Measurements from ENCODE around the gene GPR137B. TPM values are rescaled to one million over a fixed set of nuclear protein-coding genes. Genes with fewer than 3 reads are reported as not detected.
"Not testable (repeated sequence)": the region's sequence is repeated elsewhere in the genome, so short reads cannot be mapped to it uniquely, and the experiment has no call there.

Gene GPR137B
- total RNA-seq (10 to 100 TPM; 18.2 to 37.4 TPM), polyA plus RNA-seq (ENCODE audit: insufficient read length in 6 of 6) (10 to 100 TPM in 5 of 6 donors, 1 to 10 TPM in 1; 9.3 to 15.4 (median 11.7) TPM)
- long read RNA-seq, donor 1, partial matches to known transcripts, result 0 of 2 reads
- long read RNA-seq, donor 1, other reads (novel, unspliced or antisense), result 0 of 2 reads
- long read RNA-seq, donor 2, partial matches to known transcripts, result 5 of 6 reads
- long read RNA-seq, donor 2, other reads (novel, unspliced or antisense), result 0 of 6 reads
- long read RNA-seq, donor 3, partial matches to known transcripts, result 0 of 3 reads
- long read RNA-seq, donor 3, other reads (novel, unspliced or antisense), result 0 of 3 reads
- long read RNA-seq, donor 4, partial matches to known transcripts, result 0 of 5 reads
- long read RNA-seq, donor 4, other reads (novel, unspliced or antisense), result 5 of 5 reads
- long read RNA-seq, donor 5, partial matches to known transcripts, result 0 of 3 reads
- long read RNA-seq, donor 5, other reads (novel, unspliced or antisense), result 0 of 3 reads
- long read RNA-seq, donor 6, result 0 reads
- long read RNA-seq, donor 7, result 0 reads
- long read RNA-seq, donor 8, partial matches to known transcripts, result 0 of 1 reads
- long read RNA-seq, donor 8, other reads (novel, unspliced or antisense), result 0 of 1 reads
- long read RNA-seq, donor 9, result 0 reads
- long read RNA-seq, donor 10, transcript GPR137B-202 (7 exons, 2,042 nt), result major isoform, 12 of 19 reads
- long read RNA-seq, donor 10, partial matches to known transcripts, result 2 of 19 reads
- long read RNA-seq, donor 10, other reads (novel, unspliced or antisense), result 5 of 19 reads
- long read RNA-seq, donor 11, transcript GPR137B-202 (7 exons, 2,042 nt), result major isoform, 13 of 60 reads
- long read RNA-seq, donor 11, partial matches to known transcripts, result 47 of 60 reads
- long read RNA-seq, donor 11, other reads (novel, unspliced or antisense), result 0 of 60 reads
- long read RNA-seq, donor 12, result 0 reads

- H3K4me3 ChIP-seq, result peak within 1 kb of the TSS; percentile 60 to 70
- DNase-seq (peak in 3 of 4 donors; percentile 51 to 71 (median 69)), ATAC-seq (peak; percentile 69)
- TF ChIP-seq CTCF (IDR thresholded peaks at IDR 0.05), result no peak
- H3K27me3 ChIP-seq, result peaks cover 0 to 54% of the 10 kb centered on the region in 2 donors
- intact Hi-C loops (cut with DNase I), result no loop called here
- no peaks in the 10 kb centered on the region for H3K9me3 ChIP-seq
- no peaks in the 10 kb centered on the region for H3K36me3 ChIP-seq
- peaks cover 7 to 38% of the 10 kb centered on the region in 2 donors for H3K4me1 ChIP-seq
- H3K27ac ChIP-seq, result peak within 1 kb of the TSS; percentile 56 to 77
Observed at GRCh38 chr1:236142253-236143103, at the start of gene GPR137B. GPR137B (plus strand) TSS chr1:236142539; CDS start chr1:236142623, 84 bp downstream.

GRCh38 chr1:236092899-236093298, 49.4 kb upstream of the GPR137B start:
- no peak for ATAC-seq

GRCh38 chr1:236095705-236096520, 46.4 kb upstream of the GPR137B start:
- Histone ChIP-seq H3K9me3 (peaks cover 0 to 8% of the 10 kb centered on the region in 2 donors), H3K27ac (no peak overlapping the region), H3K4me1 (no peaks in the 10 kb centered on the region), H3K27me3 (peaks cover 0 to 14% of the 10 kb centered on the region in 2 donors), H3K4me3 (no peak overlapping the region), H3K36me3 (no peaks in the 10 kb centered on the region)
- intact Hi-C loops (cut with DNase I), result no loop called here
- TF ChIP-seq CTCF (IDR thresholded peaks at IDR 0.05), result no peak
- DNase-seq, result no peak
- no peak for ATAC-seq

More at GRCh38 chr1:236092899-236093298, 49.4 kb upstream of the GPR137B start:
- Histone ChIP-seq H3K4me3 (no peak overlapping the region), H3K4me1 (no peaks in the 10 kb centered on the region), H3K27me3 (peaks cover 0 to 6% of the 10 kb centered on the region in 2 donors), H3K9me3 (peaks cover 0 to 8% of the 10 kb centered on the region in 2 donors), H3K27ac (no peak overlapping the region), H3K36me3 (no peaks in the 10 kb centered on the region)
- no peak for TF ChIP-seq CTCF (IDR thresholded peaks at IDR 0.05)
- intact Hi-C loops (cut with DNase I), result no loop called here
- DNase-seq, result no peak

DNA sequence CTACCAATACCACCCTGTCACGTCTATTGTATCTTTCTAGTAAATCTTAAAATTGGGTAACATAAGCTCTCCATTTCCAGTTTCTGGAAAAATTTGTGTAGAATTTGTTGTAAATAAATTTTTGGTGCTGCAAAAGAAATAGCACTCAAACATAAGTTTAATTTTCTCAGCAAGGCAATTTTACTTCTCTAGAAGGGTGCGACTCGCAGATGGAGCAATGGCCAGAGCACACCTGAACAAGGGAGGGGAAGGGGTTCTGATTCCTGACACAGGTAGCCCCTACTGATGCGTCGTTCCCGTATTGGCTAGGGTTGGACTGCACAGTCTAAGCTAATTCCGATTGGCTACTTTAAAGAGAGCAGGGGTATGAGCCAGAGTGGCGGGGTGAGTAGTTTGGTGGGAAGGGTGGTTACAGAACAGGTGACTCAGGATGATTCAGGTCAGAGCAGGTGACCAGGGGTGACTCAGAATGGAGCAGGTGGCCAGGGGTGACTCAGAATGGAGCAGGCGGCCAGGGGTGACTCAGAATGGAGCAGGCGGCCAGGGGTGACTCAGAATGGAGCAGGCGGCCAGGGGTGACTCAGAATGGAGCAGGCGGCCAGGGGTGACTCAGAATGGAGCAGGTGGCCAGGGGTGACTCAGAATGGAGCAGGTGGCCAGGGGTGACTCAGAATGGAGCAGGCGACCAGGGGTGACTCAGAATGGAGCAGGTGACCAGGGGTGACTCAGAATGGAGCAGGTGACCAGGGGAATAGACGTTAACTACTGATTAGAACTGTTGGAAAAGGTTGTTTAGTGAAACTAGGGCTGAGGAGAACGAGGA, 45.5 kb upstream of the GPR137B start:
- H3K4me1 ChIP-seq; H3K4me3 ChIP-seq; H3K27ac ChIP-seq; H3K9me3 ChIP-seq; H3K36me3 ChIP-seq; ATAC-seq; intact Hi-C loops (cut with DNase I): not testable (repeated sequence)
- H3K27me3 ChIP-seq, result peaks cover 0 to 14% of the 10 kb centered on the region in 2 donors
- DNase-seq, result peak in 3 of 4 donors; percentile 39 to 96 (median 87)

Measured in left lung (tissue), 14 donors.